PC-9 (cell line): ENCODE results near the gene CDH22.

Experiments
- EZH2 ChIP-seq: fragments of 200-600 bp; sonication (generic); IDR thresholded peaks from 2 replicates; pipeline ENCODE4 v1.8.0; 2017; ENCODE audit warnings: antibody characterized with exemption, low read depth
- TF ChIP-seq, protein P1 (sequence below): fragments of 200-600 bp; sonication (generic); conservative IDR thresholded peaks from 2 replicates; pipeline ENCODE4 v1.6.1; 2017; ENCODE audit warnings: mixed run types, antibody characterized with exemption, mild to moderate bottlenecking, moderate library complexity

- TF ChIP-seq, protein P1, sequence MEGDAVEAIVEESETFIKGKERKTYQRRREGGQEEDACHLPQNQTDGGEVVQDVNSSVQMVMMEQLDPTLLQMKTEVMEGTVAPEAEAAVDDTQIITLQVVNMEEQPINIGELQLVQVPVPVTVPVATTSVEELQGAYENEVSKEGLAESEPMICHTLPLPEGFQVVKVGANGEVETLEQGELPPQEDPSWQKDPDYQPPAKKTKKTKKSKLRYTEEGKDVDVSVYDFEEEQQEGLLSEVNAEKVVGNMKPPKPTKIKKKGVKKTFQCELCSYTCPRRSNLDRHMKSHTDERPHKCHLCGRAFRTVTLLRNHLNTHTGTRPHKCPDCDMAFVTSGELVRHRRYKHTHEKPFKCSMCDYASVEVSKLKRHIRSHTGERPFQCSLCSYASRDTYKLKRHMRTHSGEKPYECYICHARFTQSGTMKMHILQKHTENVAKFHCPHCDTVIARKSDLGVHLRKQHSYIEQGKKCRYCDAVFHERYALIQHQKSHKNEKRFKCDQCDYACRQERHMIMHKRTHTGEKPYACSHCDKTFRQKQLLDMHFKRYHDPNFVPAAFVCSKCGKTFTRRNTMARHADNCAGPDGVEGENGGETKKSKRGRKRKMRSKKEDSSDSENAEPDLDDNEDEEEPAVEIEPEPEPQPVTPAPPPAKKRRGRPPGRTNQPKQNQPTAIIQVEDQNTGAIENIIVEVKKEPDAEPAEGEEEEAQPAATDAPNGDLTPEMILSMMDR, result no peak
- no peak for TF ChIP-seq EZH2
Observed at GRCh38 chr20:46230801-46231282, 77.5 kb downstream of the CDH22 start.
